GM23338 (cell line): Measurements from ENCODE around the gene ARAP1. TPM values are rescaled to one million over a fixed set of nuclear protein-coding genes. Genes with fewer than 3 reads are reported as not detected.
A peak's percentile ranks its signal among the peaks of the same experiment; 100 is the strongest.

Source experiments
- ATAC-seq: fragments of 200-7000 bp; cut with Tn5 transposase; 3 replicates; pipeline ENCODE4 v1.9.1; 2020
- DNase-seq: peaks from one replicate; pipeline ENCODE4 v3.0.0-alpha.2; 2015; ENCODE audit warnings: low spot score
- H2AFZ ChIP-seq: fragments of 200-600 bp; sonication (generic); 2 replicates; pipeline ENCODE4 v1.8.0; 2016; ENCODE audit warnings: antibody characterized with exemption, mild to moderate bottlenecking, moderate library complexity
- H3F3A ChIP-seq: fragments of 200-600 bp; sonication (generic); replicated peaks from 2 replicates; pipeline ENCODE4 v1.8.0; 2017; ENCODE audit warnings: antibody characterized with exemption, mixed run types, low read depth
- H3K27ac ChIP-seq: fragments of 200-600 bp; sonication (generic); 2 replicates; pipeline ENCODE4 v1.6.1; 2016; ENCODE audit warnings: low read depth
- H3K27me3 ChIP-seq: fragments of 200-600 bp; sonication (generic); 2 replicates; pipeline ENCODE4 v1.8.0; 2016; ENCODE audit warnings: mild to moderate bottlenecking, mixed run types, moderate library complexity; ENCODE audit not compliant: insufficient read depth
- H3K36me3 ChIP-seq: fragments of 200-600 bp; sonication (generic); 2 replicates; pipeline ENCODE4 v1.8.0; 2016; ENCODE audit warnings: mild to moderate bottlenecking; ENCODE audit not compliant: insufficient read depth
- H3K4me1 ChIP-seq: fragments of 200-600 bp; sonication (generic); 2 replicates; pipeline ENCODE4 v1.8.0; 2016; ENCODE audit warnings: mild to moderate bottlenecking, moderate library complexity; ENCODE audit not compliant: insufficient read depth
- H3K4me2 ChIP-seq: fragments of 200-600 bp; sonication (generic); 2 replicates; pipeline ENCODE4 v1.7.1; 2017; ENCODE audit warnings: mixed run types
- H3K4me3 ChIP-seq: fragments of 200-600 bp; sonication (generic); 2 replicates; pipeline ENCODE4 v1.6.1; 2016; ENCODE audit warnings: mixed run types
- H3K79me2 ChIP-seq: fragments of 200-600 bp; sonication (generic); replicated peaks from 2 replicates; pipeline ENCODE4 v1.8.0; 2017; ENCODE audit warnings: mild to moderate bottlenecking; ENCODE audit not compliant: insufficient read depth
- H3K9me2 ChIP-seq: fragments of 200-600 bp; sonication (generic); 2 replicates; pipeline ENCODE4 v1.8.0; 2017; ENCODE audit not compliant: insufficient read depth
- H4K20me1 ChIP-seq: fragments of 200-600 bp; sonication (generic); replicated peaks from 2 replicates; pipeline ENCODE4 v1.8.0; 2017; ENCODE audit warnings: mild to moderate bottlenecking; ENCODE audit not compliant: insufficient read depth
- H3K27ac Mint-ChIP-seq: 2 replicates; pipeline ENCODE4 v1.8.0; 2020; ENCODE audit warnings: inconsistent platforms, mild to moderate bottlenecking, moderate library complexity, mixed read lengths
- H3K27me3 Mint-ChIP-seq: 3 replicates; pipeline ENCODE4 v1.8.0; 2022; ENCODE audit warnings: low read depth, mild to moderate bottlenecking, moderate library complexity, mixed read lengths, inconsistent platforms; ENCODE audit not compliant: insufficient read depth, poor library complexity
- H3K36me3 Mint-ChIP-seq: 3 replicates; pipeline ENCODE4 v1.8.0; 2021; ENCODE audit warnings: low read depth, mild to moderate bottlenecking, inconsistent platforms, moderate library complexity, mixed read lengths
- H3K4me1 Mint-ChIP-seq: 3 replicates; pipeline ENCODE4 v1.8.0; 2020; ENCODE audit warnings: mild to moderate bottlenecking, inconsistent platforms, mixed read lengths
- H3K4me3 Mint-ChIP-seq: 3 replicates; pipeline ENCODE4 v1.8.0; 2021; ENCODE audit warnings: moderate library complexity, mild to moderate bottlenecking, inconsistent platforms, mixed read lengths
- H3K9me3 Mint-ChIP-seq: 3 replicates; pipeline ENCODE4 v1.8.0; 2020; ENCODE audit warnings: moderate library complexity, mild to moderate bottlenecking, inconsistent platforms, mixed read lengths
- CREB1 ChIP-seq: fragments of 250-450 bp; sonication (Bioruptor Pico); IDR thresholded peaks from 2 replicates; pipeline ENCODE4 v1.5.0; 2020; ENCODE audit warnings: low read depth, mild to moderate bottlenecking, moderate library complexity
- EZH2 ChIP-seq: fragments of 200-600 bp; sonication (generic); IDR thresholded peaks from one replicate; pipeline ENCODE4 v1.8.0; 2017; ENCODE audit warnings: antibody characterized with exemption, mild to moderate bottlenecking, low read depth; ENCODE audit not compliant: unreplicated experiment
- EZH2phosphoT487 ChIP-seq: fragments of 200-600 bp; sonication (generic); IDR thresholded peaks from one replicate; pipeline ENCODE4 v1.8.1; 2018; ENCODE audit warnings: antibody characterized with exemption; ENCODE audit not compliant: unreplicated experiment
- JUNB ChIP-seq: IDR thresholded peaks from one replicate; pipeline ENCODE4 v1.6.1; 2016; ENCODE audit warnings: antibody characterized with exemption; ENCODE audit not compliant: unreplicated experiment
- NANOG ChIP-seq: IDR thresholded peaks from 2 replicates; pipeline ENCODE4 v1.6.1; 2016; ENCODE audit warnings: antibody characterized with exemption, borderline replicate concordance
- POLR2AphosphoS5 ChIP-seq: IDR thresholded peaks from 2 replicates; pipeline ENCODE4 v1.6.1; 2016; ENCODE audit warnings: antibody characterized with exemption, low read depth
- STAT1 ChIP-seq: IDR thresholded peaks from one replicate; pipeline ENCODE4 v1.6.1; 2016; ENCODE audit warnings: antibody characterized with exemption; ENCODE audit not compliant: unreplicated experiment
- ZNF114 ChIP-seq: fragments of 250-450 bp; sonication (Bioruptor Pico); IDR thresholded peaks from 2 replicates; pipeline ENCODE4 v1.5.0; 2020; ENCODE audit warnings: mild to moderate bottlenecking, moderate library complexity
- ZNF331 ChIP-seq: fragments of 250-450 bp; sonication (Bioruptor Pico); IDR thresholded peaks from 2 replicates; pipeline ENCODE4 v1.5.0; 2020; ENCODE audit warnings: low read depth, mild to moderate bottlenecking, moderate library complexity
- polyA plus RNA-seq: library from polyadenylated mRNA; unstranded; fragments of >200 nt; fragmentation: Nextera tagmentation; extraction: Ambion mirVana; gene quantifications from 2 replicates; pipeline ENCODE4 v1.2.1, GENCODE V29; 2016
- total RNA-seq: library from RNA; depleted of rRNA; stranded (reverse); fragments of >200 nt; shearing (Covaris generic); gene quantifications from 2 replicates; pipeline ENCODE4 v1.2.3, GENCODE V29; 2014
- TF ChIP-seq, protein P1 (sequence below), 2 experiments: fragments of 200-600 bp in 1 of 2; sonication (generic) in 1 of 2; conservative IDR thresholded peaks; 2 replicates each; pipeline versions ENCODE4 v1.5.1 to v1.6.1; 2016 to 2017; ENCODE audit warnings: antibody characterized with exemption in 2 of 2, low read depth in 2 of 2, mild to moderate bottlenecking in 2 of 2, moderate library complexity in 1 of 2
- TF ChIP-seq, protein P2 (sequence below): IDR thresholded peaks from one replicate; pipeline ENCODE4 v1.6.1; 2018; ENCODE audit warnings: antibody characterized with exemption; ENCODE audit not compliant: unreplicated experiment
- TF ChIP-seq, protein P3 (sequence below): fragments of 250-450 bp; sonication (Bioruptor Pico); IDR thresholded peaks from 2 replicates; pipeline ENCODE4 v1.5.0; 2020; ENCODE audit warnings: mild to moderate bottlenecking, moderate library complexity
- TF ChIP-seq, protein P4 (sequence below): IDR thresholded peaks from 2 replicates; pipeline ENCODE4 v1.6.1; 2016; ENCODE audit warnings: antibody characterized with exemption

The ARAP1 gene
- total and polyA plus RNA-seq, 2 experiments from 2014 or later, result 24.5 to 116 TPM

DNA sequence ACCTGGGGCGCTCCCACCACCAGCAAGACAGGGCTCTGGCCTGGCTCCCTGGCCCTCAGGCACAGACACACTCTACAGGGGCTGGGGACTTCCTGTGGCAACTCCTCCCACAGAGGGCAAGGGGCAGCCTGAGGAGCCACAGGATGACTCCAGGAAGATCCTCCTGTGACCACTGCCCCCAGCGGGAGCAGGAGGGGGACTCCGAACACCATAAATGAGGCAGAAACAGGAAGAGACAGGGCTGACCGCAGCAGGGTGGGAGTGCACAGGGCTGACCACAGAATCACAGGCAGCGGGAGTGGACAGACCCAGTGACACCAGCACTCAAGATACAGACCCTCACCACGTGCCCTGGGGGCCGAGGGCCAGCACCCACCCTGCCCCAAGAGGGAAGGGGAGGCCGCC lies 10.8 kb downstream of the ARAP1 start:
- H3K36me3 ChIP-seq, result no peaks in the 10 kb centered on the region
- H3K4me3 Mint-ChIP-seq, result peak overlapping the region; percentile 35; the same call in 1 of the 3 replicates
- H3K4me3 ChIP-seq, result peak overlapping the region; percentile 17; the same call in 1 of the 2 replicates
- no peaks in the 10 kb centered on the region; the same call in 1 of the 3 replicates for H3K36me3 Mint-ChIP-seq
- peaks cover 55% of the 10 kb centered on the region for H3K4me1 Mint-ChIP-seq
- peak overlapping the region; percentile 96 for H3K27ac Mint-ChIP-seq
- peak overlapping the region; percentile 66 for H3K4me2 ChIP-seq
- DNase-seq, result peak; percentile 45
- peaks cover 33% of the 10 kb centered on the region for H3K4me1 ChIP-seq
- H3K9me3 Mint-ChIP-seq, result no peaks in the 10 kb centered on the region
- no peak overlapping the region for H2AFZ ChIP-seq
- no peaks in the 10 kb centered on the region for H3K27me3 ChIP-seq
- ATAC-seq, result peak; percentile 52
- H3K27me3 Mint-ChIP-seq, result peaks cover 8% of the 10 kb centered on the region
- H3K79me2 ChIP-seq, result peaks cover 72% of the 10 kb centered on the region
- no peaks in the 10 kb centered on the region for H3F3A ChIP-seq
- H3K27ac ChIP-seq, result peak overlapping the region; percentile 92
- no peak for TF ChIP-seq ZNF331 (CRISPR knock-in tag)
- TF ChIP-seq, protein P1, sequence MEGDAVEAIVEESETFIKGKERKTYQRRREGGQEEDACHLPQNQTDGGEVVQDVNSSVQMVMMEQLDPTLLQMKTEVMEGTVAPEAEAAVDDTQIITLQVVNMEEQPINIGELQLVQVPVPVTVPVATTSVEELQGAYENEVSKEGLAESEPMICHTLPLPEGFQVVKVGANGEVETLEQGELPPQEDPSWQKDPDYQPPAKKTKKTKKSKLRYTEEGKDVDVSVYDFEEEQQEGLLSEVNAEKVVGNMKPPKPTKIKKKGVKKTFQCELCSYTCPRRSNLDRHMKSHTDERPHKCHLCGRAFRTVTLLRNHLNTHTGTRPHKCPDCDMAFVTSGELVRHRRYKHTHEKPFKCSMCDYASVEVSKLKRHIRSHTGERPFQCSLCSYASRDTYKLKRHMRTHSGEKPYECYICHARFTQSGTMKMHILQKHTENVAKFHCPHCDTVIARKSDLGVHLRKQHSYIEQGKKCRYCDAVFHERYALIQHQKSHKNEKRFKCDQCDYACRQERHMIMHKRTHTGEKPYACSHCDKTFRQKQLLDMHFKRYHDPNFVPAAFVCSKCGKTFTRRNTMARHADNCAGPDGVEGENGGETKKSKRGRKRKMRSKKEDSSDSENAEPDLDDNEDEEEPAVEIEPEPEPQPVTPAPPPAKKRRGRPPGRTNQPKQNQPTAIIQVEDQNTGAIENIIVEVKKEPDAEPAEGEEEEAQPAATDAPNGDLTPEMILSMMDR (conservative IDR thresholded peaks at IDR 0.05; ENCODE audit: low read depth in 2 of 2), result no peak
- TF ChIP-seq JUNB, result no peak
- TF ChIP-seq CREB1, result no peak
- no peak for TF ChIP-seq EZH2
- TF ChIP-seq, protein P2, sequence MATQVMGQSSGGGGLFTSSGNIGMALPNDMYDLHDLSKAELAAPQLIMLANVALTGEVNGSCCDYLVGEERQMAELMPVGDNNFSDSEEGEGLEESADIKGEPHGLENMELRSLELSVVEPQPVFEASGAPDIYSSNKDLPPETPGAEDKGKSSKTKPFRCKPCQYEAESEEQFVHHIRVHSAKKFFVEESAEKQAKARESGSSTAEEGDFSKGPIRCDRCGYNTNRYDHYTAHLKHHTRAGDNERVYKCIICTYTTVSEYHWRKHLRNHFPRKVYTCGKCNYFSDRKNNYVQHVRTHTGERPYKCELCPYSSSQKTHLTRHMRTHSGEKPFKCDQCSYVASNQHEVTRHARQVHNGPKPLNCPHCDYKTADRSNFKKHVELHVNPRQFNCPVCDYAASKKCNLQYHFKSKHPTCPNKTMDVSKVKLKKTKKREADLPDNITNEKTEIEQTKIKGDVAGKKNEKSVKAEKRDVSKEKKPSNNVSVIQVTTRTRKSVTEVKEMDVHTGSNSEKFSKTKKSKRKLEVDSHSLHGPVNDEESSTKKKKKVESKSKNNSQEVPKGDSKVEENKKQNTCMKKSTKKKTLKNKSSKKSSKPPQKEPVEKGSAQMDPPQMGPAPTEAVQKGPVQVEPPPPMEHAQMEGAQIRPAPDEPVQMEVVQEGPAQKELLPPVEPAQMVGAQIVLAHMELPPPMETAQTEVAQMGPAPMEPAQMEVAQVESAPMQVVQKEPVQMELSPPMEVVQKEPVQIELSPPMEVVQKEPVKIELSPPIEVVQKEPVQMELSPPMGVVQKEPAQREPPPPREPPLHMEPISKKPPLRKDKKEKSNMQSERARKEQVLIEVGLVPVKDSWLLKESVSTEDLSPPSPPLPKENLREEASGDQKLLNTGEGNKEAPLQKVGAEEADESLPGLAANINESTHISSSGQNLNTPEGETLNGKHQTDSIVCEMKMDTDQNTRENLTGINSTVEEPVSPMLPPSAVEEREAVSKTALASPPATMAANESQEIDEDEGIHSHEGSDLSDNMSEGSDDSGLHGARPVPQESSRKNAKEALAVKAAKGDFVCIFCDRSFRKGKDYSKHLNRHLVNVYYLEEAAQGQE, result no peak
- TF ChIP-seq, protein P3, sequence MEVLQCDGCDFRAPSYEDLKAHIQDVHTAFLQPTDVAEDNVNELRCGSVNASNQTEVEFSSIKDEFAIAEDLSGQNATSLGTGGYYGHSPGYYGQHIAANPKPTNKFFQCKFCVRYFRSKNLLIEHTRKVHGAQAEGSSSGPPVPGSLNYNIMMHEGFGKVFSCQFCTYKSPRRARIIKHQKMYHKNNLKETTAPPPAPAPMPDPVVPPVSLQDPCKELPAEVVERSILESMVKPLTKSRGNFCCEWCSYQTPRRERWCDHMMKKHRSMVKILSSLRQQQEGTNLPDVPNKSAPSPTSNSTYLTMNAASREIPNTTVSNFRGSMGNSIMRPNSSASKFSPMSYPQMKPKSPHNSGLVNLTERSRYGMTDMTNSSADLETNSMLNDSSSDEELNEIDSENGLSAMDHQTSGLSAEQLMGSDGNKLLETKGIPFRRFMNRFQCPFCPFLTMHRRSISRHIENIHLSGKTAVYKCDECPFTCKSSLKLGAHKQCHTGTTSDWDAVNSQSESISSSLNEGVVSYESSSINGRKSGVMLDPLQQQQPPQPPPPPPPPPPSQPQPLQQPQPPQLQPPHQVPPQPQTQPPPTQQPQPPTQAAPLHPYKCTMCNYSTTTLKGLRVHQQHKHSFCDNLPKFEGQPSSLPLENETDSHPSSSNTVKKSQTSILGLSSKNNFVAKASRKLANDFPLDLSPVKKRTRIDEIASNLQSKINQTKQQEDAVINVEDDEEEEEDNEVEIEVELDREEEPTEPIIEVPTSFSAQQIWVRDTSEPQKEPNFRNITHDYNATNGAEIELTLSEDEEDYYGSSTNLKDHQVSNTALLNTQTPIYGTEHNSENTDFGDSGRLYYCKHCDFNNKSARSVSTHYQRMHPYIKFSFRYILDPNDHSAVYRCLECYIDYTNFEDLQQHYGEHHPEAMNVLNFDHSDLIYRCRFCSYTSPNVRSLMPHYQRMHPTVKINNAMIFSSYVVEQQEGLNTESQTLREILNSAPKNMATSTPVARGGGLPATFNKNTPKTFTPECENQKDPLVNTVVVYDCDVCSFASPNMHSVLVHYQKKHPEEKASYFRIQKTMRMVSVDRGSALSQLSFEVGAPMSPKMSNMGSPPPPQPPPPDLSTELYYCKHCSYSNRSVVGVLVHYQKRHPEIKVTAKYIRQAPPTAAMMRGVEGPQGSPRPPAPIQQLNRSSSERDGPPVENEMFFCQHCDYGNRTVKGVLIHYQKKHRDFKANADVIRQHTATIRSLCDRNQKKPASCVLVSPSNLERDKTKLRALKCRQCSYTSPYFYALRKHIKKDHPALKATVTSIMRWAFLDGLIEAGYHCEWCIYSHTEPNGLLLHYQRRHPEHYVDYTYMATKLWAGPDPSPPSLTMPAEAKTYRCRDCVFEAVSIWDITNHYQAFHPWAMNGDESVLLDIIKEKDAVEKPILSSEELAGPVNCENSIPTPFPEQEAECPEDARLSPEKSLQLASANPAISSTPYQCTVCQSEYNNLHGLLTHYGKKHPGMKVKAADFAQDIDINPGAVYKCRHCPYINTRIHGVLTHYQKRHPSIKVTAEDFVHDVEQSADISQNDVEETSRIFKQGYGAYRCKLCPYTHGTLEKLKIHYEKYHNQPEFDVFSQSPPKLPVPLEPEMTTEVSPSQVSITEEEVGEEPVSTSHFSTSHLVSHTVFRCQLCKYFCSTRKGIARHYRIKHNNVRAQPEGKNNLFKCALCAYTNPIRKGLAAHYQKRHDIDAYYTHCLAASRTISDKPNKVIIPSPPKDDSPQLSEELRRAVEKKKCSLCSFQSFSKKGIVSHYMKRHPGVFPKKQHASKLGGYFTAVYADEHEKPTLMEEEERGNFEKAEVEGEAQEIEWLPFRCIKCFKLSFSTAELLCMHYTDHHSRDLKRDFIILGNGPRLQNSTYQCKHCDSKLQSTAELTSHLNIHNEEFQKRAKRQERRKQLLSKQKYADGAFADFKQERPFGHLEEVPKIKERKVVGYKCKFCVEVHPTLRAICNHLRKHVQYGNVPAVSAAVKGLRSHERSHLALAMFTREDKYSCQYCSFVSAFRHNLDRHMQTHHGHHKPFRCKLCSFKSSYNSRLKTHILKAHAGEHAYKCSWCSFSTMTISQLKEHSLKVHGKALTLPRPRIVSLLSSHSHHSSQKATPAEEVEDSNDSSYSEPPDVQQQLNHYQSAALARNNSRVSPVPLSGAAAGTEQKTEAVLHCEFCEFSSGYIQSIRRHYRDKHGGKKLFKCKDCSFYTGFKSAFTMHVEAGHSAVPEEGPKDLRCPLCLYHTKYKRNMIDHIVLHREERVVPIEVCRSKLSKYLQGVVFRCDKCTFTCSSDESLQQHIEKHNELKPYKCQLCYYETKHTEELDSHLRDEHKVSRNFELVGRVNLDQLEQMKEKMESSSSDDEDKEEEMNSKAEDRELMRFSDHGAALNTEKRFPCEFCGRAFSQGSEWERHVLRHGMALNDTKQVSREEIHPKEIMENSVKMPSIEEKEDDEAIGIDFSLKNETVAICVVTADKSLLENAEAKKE, result no peak
- TF ChIP-seq, protein P4, sequence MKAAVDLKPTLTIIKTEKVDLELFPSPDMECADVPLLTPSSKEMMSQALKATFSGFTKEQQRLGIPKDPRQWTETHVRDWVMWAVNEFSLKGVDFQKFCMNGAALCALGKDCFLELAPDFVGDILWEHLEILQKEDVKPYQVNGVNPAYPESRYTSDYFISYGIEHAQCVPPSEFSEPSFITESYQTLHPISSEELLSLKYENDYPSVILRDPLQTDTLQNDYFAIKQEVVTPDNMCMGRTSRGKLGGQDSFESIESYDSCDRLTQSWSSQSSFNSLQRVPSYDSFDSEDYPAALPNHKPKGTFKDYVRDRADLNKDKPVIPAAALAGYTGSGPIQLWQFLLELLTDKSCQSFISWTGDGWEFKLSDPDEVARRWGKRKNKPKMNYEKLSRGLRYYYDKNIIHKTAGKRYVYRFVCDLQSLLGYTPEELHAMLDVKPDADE, result no peak
- TF ChIP-seq ZNF114 (CRISPR knock-in tag), result no peak
- no peak for TF ChIP-seq EZH2phosphoT487
- no peak for TF ChIP-seq NANOG
- TF ChIP-seq POLR2AphosphoS5, result no peak
- no peak for TF ChIP-seq STAT1
- H4K20me1 ChIP-seq, result peaks cover 12% of the 10 kb centered on the region
- H3K9me2 ChIP-seq, result no peaks in the 10 kb centered on the region
